NCI-H460 (cell line): ENCODE results near the gene NASP. TPM values are rescaled to one million over a fixed set of nuclear protein-coding genes. Genes with fewer than 3 reads are reported as not detected.

ENCODE experiments used
- DNase-seq: peaks from one replicate; pipeline ENCODE4 v3.0.0-alpha.2; 2016; ENCODE audit warnings: low read depth; ENCODE audit errors: extremely low read depth
- polyA plus RNA-seq: library from polyadenylated mRNA; depleted of rRNA; stranded (reverse); fragments of >200 nt; gene quantifications from 2 replicates; pipeline ENCODE4 v1.2.3, GENCODE V29; 2014; cell fraction: nucleus; rRNA removed
- total RNA-seq: library from RNA; depleted of rRNA; stranded (reverse); fragments of >200 nt; shearing (Covaris generic); gene quantifications from 2 replicates; pipeline ENCODE4 v1.2.3, GENCODE V29; 2014; rRNA removed

The NASP gene, protein sequence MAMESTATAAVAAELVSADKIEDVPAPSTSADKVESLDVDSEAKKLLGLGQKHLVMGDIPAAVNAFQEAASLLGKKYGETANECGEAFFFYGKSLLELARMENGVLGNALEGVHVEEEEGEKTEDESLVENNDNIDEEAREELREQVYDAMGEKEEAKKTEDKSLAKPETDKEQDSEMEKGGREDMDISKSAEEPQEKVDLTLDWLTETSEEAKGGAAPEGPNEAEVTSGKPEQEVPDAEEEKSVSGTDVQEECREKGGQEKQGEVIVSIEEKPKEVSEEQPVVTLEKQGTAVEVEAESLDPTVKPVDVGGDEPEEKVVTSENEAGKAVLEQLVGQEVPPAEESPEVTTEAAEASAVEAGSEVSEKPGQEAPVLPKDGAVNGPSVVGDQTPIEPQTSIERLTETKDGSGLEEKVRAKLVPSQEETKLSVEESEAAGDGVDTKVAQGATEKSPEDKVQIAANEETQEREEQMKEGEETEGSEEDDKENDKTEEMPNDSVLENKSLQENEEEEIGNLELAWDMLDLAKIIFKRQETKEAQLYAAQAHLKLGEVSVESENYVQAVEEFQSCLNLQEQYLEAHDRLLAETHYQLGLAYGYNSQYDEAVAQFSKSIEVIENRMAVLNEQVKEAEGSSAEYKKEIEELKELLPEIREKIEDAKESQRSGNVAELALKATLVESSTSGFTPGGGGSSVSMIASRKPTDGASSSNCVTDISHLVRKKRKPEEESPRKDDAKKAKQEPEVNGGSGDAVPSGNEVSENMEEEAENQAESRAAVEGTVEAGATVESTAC
- total RNA-seq = 49.8 and 67.3 TPM in 2 replicates
- 140 and 194 TPM in 2 replicates for polyA plus RNA-seq

DNA sequence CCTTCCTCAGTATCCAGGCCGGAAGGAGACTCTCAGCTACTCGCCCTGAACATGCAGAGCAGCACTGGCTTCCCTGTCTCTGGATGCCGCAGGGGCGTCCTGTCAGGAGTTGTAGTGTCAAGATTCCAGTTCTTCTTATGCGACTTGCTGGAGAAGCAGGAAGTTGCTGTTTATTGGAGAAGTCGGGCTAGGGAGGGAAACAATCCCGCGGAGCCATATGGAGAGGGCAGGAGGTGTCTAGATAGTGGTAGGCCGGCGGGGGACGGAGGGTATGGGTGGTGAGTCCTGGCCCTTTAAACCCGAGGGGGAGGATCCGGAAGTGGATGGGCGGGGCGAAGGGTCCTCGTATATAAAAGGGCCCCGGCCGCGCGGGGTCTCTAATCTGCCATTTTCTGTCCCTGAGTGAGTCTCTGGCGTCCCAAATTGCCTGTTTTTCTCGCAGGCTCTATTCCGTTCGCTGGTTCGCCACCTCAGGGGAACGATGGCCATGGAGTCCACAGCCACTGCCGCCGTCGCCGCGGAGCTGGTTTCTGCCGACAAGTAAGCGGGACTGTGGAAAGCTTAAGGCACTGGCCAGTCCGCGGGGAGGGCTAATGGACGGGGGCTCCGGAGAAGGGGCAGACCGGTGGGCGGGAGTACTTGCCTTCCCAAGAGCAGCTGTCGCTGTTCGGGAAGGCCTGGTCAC, at the start of gene NASP:
Gene NASP, plus strand, starts transcription at position 376 of the 685 bp plus-strand sequence. Its CDS starts 106 bp downstream, at position 482.
- DNase-seq = peak; percentile 75

DNA sequence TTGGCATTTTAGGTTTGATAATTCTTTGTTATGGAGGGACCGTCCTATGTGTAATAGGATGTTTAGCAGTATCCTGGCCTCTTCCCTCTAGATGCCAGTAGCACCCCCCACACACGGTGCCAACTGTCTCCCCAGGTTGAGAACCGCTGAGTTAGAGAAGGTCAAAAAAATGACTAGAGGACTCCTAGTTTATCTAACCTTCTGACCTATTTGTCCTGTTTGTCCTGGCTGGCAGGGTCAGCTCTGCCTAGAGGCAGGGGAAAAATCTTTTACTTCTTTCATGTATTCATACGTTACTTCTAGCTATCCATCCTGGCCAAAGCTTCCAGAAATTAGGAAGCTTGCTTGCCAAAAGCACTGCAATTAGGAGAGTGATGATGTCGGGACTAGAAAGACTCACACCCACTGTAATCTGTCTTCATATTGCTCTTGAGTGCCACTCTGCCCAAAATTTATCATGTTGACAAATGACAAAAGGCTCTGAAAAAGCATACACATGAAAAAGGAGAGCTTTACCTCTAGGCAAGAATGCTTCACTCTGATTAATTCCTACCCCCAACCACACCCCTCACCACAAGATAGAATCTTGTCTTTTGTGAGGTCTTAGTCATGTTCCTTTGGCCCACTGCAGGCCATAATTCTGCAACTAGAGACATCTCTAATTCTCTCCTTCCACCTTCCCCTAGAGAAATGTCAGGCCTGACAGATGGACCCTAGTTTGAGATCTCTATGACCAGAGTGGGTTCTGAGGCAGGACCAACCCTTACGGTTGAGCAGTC, 47.7 kb upstream of the NASP start:
- no peak for DNase-seq

DNA sequence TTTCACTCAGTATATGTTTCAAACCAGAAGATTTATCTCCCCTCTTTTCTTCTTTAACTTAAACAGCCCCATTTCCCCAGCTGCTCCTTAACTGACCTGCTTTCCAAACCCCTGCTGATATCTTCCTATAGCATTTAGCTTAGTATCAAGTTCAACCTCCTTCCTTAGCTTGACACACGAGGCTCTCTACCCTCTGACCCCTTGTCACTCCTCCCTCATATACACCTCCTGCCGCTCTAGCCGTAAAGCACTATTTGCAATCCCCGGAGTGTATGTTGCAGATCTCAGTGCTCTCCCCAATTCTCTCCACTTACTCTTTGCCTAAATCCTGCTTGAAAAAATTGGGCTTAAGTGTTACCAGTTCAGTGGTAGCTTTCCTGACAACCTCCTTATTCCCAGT, 47.0 kb upstream of the NASP start:
- no peak for DNase-seq

- no peak for DNase-seq
Measured at GRCh38 chr1:45541193-45541592, 42.6 kb upstream of the NASP start.

GRCh38 chr1:45542591-45542990, 41.2 kb upstream of the NASP start:
- no peak for DNase-seq

GRCh38 chr1:45543581-45544417, 40.0 kb upstream of the NASP start:
- no peak for DNase-seq

- DNase-seq = no peak
Measured at GRCh38 chr1:45544530-45544929, 39.3 kb upstream of the NASP start.

DNA sequence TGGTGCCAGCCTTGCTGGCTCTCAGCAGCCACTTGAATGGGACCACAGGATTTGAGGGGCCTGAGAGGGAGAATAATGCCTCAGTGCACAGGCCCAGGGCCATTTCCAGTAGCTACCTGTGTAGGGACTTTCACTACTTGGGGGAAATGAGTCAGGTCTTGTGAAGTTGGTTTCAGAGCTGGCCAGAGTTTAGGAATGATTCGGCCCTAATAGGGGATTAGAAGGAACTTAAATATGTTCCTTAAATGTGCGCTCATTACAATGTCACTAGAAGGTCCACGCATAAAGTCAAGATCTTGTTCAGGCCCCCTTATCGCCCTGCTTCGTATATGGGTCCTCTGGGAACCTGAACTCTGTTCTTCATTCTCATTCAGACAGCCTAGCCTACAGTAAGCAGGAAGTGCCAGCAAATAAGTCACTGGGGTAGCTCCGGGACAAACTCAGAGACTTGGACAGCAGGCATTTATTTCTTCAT, 38.8 kb upstream of the NASP start:
- DNase-seq = no peak

GRCh38 chr1:45545553-45546310, 38.1 kb upstream of the NASP start:
- DNase-seq = no peak

DNA sequence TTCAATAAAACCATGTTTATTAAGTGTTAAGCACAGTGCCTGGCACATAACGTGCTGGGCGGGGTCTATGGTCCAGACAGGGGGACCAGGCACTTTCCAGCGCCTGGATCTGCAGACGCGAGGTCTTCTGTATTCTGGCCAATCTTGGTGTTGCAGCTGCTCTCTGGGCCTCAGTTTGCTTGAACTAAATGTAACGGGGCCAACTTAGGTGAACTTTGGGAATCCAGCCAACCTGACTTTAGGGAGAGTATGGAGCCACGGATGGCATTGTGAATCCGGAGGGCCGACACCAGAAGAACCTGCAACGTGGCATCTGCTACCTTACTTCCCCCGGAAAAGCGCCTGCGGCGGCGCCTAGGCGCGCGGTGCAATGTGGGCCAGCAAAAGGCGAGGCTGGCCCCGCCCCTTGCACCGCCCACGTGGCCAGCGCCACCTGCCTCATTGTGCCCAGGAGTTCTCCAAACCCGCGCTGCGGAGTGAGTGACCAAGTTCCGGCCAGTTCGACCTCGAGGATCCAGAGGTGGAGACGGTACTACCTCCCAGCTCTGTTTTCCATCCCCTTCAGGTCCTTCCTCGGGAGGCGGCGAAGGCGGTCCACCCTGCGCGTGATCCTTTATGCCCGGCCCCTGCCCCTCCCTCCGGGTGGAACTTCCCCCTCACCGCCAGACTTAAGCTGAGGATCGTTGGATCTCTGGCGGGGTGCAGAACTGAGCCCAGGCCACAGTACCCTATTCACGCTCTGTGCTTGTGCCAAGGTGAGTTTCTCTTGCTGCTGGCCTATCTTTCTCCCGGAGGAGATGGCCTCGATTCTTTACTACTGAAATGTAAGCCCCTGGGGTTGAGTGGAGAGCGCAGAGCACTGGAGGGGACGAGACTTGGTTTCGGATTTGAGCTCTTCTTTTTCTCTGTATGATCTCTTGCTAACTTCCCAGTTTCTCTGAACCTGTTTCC, 33.2 kb upstream of the NASP start, which contains the start of gene AKR1A1:
Gene AKR1A1, plus strand, starts transcription at position 426 of the 951 bp plus-strand sequence. CDS start 10,969 bp downstream, outside the sequence.
- DNase-seq = peak; percentile 75

DNA sequence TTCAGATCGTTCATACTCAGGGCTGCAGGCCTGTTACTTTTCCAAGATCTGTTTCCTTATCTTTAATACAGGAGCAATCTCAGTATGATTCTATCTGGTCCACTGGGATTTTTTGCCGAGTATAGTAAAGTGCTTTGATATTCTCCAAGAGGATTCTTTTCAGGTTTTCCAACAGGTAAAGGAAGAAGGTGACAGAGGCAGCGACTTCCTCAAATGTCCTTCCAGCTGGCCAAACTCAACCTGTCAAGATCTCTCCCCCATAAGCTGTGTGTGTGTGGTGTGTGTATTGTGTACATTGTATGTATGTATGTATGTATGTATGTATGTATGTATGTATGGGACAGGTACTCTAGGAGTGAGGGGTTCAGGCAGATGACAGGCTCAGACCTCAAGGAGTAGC, 32.2 kb upstream of the NASP start:
- no peak for DNase-seq

DNA sequence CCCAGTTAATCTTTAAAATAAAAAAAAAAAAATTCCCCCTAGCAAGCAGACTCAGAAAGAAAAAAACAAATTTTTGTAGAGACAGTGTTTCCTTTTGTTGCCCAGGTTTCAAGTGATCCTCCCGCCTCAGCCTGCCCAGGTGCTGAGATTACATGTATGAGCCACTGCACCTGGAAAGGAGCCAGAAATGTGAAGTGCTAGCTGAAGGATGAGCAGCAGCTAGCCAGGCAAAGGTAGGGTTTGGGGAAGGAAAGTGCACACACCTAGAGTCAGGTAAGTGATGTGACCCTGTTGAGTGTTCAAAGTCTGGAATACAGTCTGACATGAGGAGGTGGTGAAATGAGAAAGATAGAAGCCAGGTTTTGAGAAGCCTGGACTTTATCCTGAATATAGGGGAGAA, 31.5 kb upstream of the NASP start:
- no peak for DNase-seq

DNA sequence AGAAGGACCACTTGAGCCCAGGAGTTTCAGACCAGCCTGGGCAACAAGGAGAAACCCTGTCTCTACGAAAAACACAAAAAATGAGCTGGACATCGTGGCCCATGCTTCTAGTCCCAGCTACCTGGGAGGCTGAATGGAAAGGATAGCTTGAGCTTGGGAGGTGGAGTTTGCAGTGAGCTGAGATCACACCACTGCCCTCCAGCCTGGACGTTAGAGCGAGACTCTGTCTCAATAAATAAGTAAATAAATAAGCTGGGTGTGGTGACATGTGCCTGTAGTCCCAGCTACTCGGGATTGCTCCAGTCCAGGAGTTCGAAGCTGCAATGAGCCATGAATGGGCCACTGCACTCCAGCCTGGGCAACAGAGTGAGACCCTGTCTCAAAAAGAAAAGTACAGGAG, 29.6 kb upstream of the NASP start:
- DNase-seq = no peak

GRCh38 chr1:45557422-45557944, 26.4 kb upstream of the NASP start:
- no peak for DNase-seq

- no peak for DNase-seq
Measured at GRCh38 chr1:45563843-45564242, 20.0 kb upstream of the NASP start.

GRCh38 chr1:45566722-45567121, 17.1 kb upstream of the NASP start:
- no peak for DNase-seq

- no peak for DNase-seq
Measured at GRCh38 chr1:45567911-45568310, 15.9 kb upstream of the NASP start.
